Osteoblast (primary cell): Measurements from ENCODE around the gene ZNF331. TPM values are rescaled to one million over a fixed set of nuclear protein-coding genes. Genes with fewer than 3 reads are reported as not detected.

Source experiments
- DNase-seq: peaks from one replicate; pipeline ENCODE4 v3.0.0; 2011; ENCODE audit warnings: low spot score, mixed read lengths; ENCODE audit not compliant: insufficient read length; ENCODE audit errors: missing footprints
- H2AFZ ChIP-seq: 2 replicates; pipeline ENCODE4 v1.6.0; 2011; ENCODE audit warnings: mild to moderate bottlenecking, low read length
- H3K27ac ChIP-seq: 2 replicates; pipeline ENCODE4 v1.5.1; 2011; ENCODE audit warnings: mild to moderate bottlenecking, low read depth, low read length, moderate library complexity
- H3K27me3 ChIP-seq: 2 replicates; pipeline ENCODE4 v1.6.0; 2012; ENCODE audit warnings: mild to moderate bottlenecking, control low read depth, inconsistent platforms, low read length, moderate library complexity; ENCODE audit not compliant: insufficient read depth
- H3K36me3 ChIP-seq: 2 replicates; pipeline ENCODE4 v1.5.1; 2011; ENCODE audit warnings: mild to moderate bottlenecking, low read length, control low read depth, moderate library complexity; ENCODE audit not compliant: insufficient read depth
- H3K4me1 ChIP-seq: 2 replicates; pipeline ENCODE4 v1.5.1; 2011; ENCODE audit warnings: mild to moderate bottlenecking, low read length, control low read depth, moderate library complexity; ENCODE audit not compliant: insufficient read depth
- H3K4me2 ChIP-seq: 2 replicates; pipeline ENCODE4 v1.6.0; 2011; ENCODE audit warnings: mild to moderate bottlenecking, low read length; ENCODE audit not compliant: insufficient read depth
- H3K4me3 ChIP-seq: fragments of 200-600 bp; sonication (generic); 3 replicates; pipeline ENCODE4 v1.5.1; 2012; ENCODE audit warnings: mild to moderate bottlenecking, low read length, inconsistent platforms; ENCODE audit not compliant: insufficient read depth
- H3K79me2 ChIP-seq: 2 replicates; pipeline ENCODE4 v1.6.0; 2012; ENCODE audit warnings: mild to moderate bottlenecking, low read length, control low read depth, inconsistent platforms; ENCODE audit not compliant: insufficient read depth
- H3K9me3 ChIP-seq: 2 replicates; pipeline ENCODE4 v1.5.1; 2011; ENCODE audit warnings: low read depth, low read length, control low read depth
- H4K20me1 ChIP-seq: 2 replicates; pipeline ENCODE4 v1.6.0; 2012; ENCODE audit warnings: mild to moderate bottlenecking, low read length, control low read depth; ENCODE audit not compliant: insufficient read depth
- total RNA-seq: library from RNA; depleted of rRNA; stranded (reverse); fragments of >200 nt; gene quantifications from 2 replicates; pipeline ENCODE4 v1.2.3, GENCODE V29; 2012
- TF ChIP-seq, protein P1 (sequence below): IDR thresholded peaks from 2 replicates; pipeline ENCODE4 v1.5.1; 2011; ENCODE audit warnings: mild to moderate bottlenecking, low read depth, low read length, moderate library complexity; ENCODE audit errors: extremely low read depth

ZNF331 gene
- total RNA-seq, 1 donor, result 16.6 TPM

DNA sequence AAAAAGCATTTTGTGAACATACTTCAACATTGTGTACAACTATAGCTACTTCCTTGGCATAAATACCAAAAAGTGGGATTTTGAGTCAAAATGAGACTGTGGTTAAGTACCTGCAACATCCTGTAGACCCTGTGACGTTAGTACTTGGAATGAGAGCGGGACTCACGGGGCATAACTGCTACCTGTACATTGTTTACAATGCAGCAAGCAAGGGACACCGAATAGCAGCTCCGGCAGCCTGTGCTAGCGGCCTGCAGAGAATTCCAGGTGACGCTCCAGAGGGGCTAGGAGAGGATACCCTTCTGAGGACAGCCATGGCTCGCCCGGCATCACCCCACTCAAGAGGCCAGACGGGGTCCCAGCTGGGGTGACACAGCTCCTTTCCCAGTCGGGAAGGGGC lies 824 bp upstream of the ZNF331 start:
- Histone ChIP-seq H3K27me3 (no peaks in the 10 kb centered on the region), H3K27ac (peak overlapping the region; percentile 92), H2AFZ (peak overlapping the region; percentile 92), H3K4me1 (peaks cover 6% of the 10 kb centered on the region), H3K4me2 (peak overlapping the region; percentile 79), H3K9me3 (no peaks in the 10 kb centered on the region), H3K79me2 (peaks cover 16% of the 10 kb centered on the region), H3K36me3 (peaks cover 14% of the 10 kb centered on the region), H4K20me1 (no peaks in the 10 kb centered on the region), H3K4me3 (peak overlapping the region; percentile 78)
- TF ChIP-seq, protein P1, sequence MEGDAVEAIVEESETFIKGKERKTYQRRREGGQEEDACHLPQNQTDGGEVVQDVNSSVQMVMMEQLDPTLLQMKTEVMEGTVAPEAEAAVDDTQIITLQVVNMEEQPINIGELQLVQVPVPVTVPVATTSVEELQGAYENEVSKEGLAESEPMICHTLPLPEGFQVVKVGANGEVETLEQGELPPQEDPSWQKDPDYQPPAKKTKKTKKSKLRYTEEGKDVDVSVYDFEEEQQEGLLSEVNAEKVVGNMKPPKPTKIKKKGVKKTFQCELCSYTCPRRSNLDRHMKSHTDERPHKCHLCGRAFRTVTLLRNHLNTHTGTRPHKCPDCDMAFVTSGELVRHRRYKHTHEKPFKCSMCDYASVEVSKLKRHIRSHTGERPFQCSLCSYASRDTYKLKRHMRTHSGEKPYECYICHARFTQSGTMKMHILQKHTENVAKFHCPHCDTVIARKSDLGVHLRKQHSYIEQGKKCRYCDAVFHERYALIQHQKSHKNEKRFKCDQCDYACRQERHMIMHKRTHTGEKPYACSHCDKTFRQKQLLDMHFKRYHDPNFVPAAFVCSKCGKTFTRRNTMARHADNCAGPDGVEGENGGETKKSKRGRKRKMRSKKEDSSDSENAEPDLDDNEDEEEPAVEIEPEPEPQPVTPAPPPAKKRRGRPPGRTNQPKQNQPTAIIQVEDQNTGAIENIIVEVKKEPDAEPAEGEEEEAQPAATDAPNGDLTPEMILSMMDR, result no peak
- no peak for DNase-seq

DNA sequence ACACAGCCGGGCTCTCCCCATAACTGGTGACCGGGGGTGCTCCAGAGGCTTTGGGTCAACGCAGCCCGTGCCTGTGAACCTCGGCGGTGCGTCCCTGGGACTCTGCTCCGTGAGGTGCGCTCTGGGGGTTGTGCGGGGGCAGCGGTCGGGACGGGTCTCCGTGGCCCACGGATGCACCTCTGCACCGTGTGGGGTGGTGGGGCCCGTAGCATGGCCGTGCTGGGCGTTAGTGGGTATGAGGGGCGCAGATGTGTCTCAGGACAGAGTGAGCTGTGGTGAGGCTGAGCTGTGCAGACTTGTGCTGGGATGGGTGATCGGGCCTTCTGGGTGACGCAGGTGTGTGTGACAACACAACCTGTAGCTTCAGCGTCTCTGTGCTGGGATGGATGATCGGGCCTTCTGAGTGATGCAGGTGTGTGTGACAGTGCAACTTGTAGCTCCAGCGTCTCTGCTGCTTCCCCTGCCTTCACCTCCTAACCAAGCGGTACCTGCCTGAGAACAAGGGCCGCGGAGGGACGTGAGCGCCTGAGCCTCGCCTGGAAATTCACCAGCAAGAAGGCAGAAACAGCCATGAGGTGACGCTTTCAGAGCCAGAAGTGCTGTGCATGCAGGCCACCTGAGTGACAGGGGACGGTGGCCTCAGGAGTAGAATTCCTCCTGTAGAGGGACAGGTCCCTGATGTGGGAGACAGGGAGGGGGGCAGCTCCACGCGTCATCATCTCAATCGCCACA lies 599 bp downstream of the ZNF331 start:
- peak overlapping the region; percentile 78 for H3K4me3 ChIP-seq
- H3K27me3 ChIP-seq, result no peaks in the 10 kb centered on the region
- H3K4me2 ChIP-seq, result peak overlapping the region; percentile 79
- H3K4me1 ChIP-seq, result peaks cover 4% of the 10 kb centered on the region
- DNase-seq, result no peak
- H2AFZ ChIP-seq, result peak overlapping the region; percentile 39
- peaks cover 16% of the 10 kb centered on the region for H3K36me3 ChIP-seq
- H3K9me3 ChIP-seq, result no peaks in the 10 kb centered on the region
- TF ChIP-seq, protein P1, result no peak
- no peaks in the 10 kb centered on the region for H4K20me1 ChIP-seq
- peaks cover 16% of the 10 kb centered on the region for H3K79me2 ChIP-seq
- peak overlapping the region; percentile 92 for H3K27ac ChIP-seq

DNA sequence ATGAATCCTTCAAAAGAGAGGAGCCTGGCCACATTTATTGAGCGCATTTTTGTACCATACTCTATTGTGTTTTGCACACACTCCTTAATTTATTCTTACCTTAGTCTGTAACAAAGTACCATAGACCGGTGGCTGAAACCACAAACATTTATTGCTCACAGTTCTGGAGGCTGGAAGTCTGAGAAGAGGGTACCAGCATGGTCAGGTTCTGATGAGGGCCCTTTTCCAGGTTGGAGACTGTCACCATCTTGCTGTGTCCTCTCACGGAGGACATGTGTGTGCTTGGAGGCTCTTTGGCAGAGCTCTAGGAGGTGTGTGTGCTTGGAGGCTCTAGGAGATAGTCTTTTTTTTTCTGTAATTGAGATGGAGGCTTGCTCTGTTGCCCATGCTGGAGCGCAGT lies 2.1 kb downstream of the ZNF331 start:
- Histone ChIP-seq H3K27ac (peak overlapping the region; percentile 92), H3K4me3 (no peak overlapping the region), H3K79me2 (peaks cover 16% of the 10 kb centered on the region), H4K20me1 (no peaks in the 10 kb centered on the region), H3K4me1 (peaks cover 10% of the 10 kb centered on the region), H3K4me2 (no peak overlapping the region), H3K27me3 (no peaks in the 10 kb centered on the region), H3K36me3 (peaks cover 16% of the 10 kb centered on the region), H2AFZ (no peak overlapping the region), H3K9me3 (no peaks in the 10 kb centered on the region)
- TF ChIP-seq, protein P1, result no peak
- no peak for DNase-seq

DNA sequence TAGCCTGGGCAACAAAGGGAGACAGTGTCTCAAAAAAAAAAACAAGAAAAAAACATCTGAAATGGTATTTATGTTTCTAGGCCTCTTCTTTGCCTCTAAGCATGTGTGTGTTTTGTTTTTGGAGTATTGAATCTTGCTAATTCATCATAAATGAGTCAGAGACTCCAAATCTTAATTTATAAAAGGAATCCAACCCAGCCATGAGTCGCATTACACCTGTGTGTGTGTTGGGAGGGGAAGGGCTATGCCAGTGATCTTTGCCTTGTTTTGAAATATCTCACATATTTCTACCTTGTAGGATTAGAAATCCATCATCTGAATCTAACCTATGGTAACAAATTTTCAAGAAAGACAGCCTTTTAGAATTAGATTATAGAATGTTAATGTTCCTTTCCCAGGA lies 4.0 kb downstream of the ZNF331 start:
- H3K4me1 ChIP-seq, result peaks cover 13% of the 10 kb centered on the region
- no peak overlapping the region for H3K4me3 ChIP-seq
- no peak for DNase-seq
- peaks cover 27% of the 10 kb centered on the region for H3K79me2 ChIP-seq
- H2AFZ ChIP-seq, result no peak overlapping the region
- TF ChIP-seq, protein P1, result no peak
- H4K20me1 ChIP-seq, result no peaks in the 10 kb centered on the region
- no peaks in the 10 kb centered on the region for H3K27me3 ChIP-seq
- H3K27ac ChIP-seq, result no peak overlapping the region
- H3K9me3 ChIP-seq, result no peaks in the 10 kb centered on the region
- H3K36me3 ChIP-seq, result peaks cover 16% of the 10 kb centered on the region
- no peak overlapping the region for H3K4me2 ChIP-seq
